Peyer's patch (tissue), 4 donors: ENCODE results near the gene ATP2A1.

Experiments
- POLR2A ChIP-seq, 2 donors: fragments of 450-650 bp; IDR thresholded peaks; one replicate each; pipeline ENCODE4 v1.5.1; 2017; ENCODE audit warnings: antibody characterized with exemption in 2 of 2, mild to moderate bottlenecking in 2 of 2, moderate library complexity in 2 of 2
- TF ChIP-seq, protein P1 (sequence below), 6 experiments: fragments of 450-650 bp in 4 of 6; fragments of 200-600 bp in 2 of 6; sonication (generic) in 1 of 6; IDR thresholded peaks; one replicate each; pipeline ENCODE4 v1.5.1; 2017 to 2019; ENCODE audit warnings: antibody characterized with exemption in 6 of 6, mild to moderate bottlenecking in 3 of 6, moderate library complexity in 1 of 6

DNA sequence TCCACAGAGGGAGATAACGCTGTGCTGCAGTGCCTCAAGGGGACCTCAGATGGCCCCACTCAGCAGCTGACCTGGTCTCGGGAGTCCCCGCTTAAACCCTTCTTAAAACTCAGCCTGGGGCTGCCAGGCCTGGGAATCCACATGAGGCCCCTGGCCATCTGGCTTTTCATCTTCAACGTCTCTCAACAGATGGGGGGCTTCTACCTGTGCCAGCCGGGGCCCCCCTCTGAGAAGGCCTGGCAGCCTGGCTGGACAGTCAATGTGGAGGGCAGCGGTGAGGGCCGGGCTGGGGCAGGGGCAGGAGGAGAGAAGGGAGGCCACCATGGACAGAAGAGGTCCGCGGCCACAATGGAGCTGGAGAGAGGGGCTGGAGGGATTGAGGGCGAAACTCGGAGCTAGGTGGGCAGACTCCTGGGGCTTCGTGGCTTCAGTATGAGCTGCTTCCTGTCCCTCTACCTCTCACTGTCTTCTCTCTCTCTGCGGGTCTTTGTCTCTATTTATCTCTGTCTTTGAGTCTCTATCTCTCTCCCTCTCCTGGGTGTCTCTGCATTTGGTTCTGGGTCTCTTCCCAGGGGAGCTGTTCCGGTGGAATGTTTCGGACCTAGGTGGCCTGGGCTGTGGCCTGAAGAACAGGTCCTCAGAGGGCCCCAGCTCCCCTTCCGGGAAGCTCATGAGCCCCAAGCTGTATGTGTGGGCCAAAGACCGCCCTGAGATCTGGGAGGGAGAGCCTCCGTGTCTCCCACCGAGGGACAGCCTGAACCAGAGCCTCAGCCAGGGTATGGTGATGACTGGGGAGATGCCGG lies 54.3 kb downstream of the ATP2A1 start:
- TF ChIP-seq, protein P1, sequence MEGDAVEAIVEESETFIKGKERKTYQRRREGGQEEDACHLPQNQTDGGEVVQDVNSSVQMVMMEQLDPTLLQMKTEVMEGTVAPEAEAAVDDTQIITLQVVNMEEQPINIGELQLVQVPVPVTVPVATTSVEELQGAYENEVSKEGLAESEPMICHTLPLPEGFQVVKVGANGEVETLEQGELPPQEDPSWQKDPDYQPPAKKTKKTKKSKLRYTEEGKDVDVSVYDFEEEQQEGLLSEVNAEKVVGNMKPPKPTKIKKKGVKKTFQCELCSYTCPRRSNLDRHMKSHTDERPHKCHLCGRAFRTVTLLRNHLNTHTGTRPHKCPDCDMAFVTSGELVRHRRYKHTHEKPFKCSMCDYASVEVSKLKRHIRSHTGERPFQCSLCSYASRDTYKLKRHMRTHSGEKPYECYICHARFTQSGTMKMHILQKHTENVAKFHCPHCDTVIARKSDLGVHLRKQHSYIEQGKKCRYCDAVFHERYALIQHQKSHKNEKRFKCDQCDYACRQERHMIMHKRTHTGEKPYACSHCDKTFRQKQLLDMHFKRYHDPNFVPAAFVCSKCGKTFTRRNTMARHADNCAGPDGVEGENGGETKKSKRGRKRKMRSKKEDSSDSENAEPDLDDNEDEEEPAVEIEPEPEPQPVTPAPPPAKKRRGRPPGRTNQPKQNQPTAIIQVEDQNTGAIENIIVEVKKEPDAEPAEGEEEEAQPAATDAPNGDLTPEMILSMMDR (IDR thresholded peaks at IDR 0.05): no peak
- TF ChIP-seq POLR2A (IDR thresholded peaks at IDR 0.05): no peak
